ENCODE measurements around the gene IGSF21.

Gene IGSF21

DNA sequence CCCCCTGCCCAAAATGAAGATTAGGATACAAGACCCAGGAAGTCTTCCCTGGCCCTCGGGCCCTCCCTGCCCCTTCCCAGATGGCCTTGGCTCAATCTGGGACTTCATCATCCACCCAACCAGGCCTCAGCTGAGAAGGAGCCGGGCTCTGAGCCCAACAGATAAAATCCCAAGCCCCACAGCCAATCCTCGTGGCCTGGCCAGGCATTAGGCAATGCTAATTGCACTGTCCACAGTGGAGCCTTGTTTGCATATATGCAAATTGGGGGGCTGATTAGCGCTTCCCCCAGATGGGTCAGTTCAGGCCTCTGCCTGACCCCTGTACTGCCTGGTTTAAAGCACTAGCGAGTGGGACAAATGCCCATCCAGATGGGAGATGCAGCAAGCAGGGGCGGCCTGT is 34.9 kb downstream of the IGSF21 start:
- no peak overlapping the region for H3K27ac ChIP-seq
- TF ChIP-seq, protein P1, sequence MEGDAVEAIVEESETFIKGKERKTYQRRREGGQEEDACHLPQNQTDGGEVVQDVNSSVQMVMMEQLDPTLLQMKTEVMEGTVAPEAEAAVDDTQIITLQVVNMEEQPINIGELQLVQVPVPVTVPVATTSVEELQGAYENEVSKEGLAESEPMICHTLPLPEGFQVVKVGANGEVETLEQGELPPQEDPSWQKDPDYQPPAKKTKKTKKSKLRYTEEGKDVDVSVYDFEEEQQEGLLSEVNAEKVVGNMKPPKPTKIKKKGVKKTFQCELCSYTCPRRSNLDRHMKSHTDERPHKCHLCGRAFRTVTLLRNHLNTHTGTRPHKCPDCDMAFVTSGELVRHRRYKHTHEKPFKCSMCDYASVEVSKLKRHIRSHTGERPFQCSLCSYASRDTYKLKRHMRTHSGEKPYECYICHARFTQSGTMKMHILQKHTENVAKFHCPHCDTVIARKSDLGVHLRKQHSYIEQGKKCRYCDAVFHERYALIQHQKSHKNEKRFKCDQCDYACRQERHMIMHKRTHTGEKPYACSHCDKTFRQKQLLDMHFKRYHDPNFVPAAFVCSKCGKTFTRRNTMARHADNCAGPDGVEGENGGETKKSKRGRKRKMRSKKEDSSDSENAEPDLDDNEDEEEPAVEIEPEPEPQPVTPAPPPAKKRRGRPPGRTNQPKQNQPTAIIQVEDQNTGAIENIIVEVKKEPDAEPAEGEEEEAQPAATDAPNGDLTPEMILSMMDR (conservative IDR thresholded peaks at IDR 0.05) = no peak
- TF ChIP-seq ZFX (IDR thresholded peaks at IDR 0.05) = no peak

DNA sequence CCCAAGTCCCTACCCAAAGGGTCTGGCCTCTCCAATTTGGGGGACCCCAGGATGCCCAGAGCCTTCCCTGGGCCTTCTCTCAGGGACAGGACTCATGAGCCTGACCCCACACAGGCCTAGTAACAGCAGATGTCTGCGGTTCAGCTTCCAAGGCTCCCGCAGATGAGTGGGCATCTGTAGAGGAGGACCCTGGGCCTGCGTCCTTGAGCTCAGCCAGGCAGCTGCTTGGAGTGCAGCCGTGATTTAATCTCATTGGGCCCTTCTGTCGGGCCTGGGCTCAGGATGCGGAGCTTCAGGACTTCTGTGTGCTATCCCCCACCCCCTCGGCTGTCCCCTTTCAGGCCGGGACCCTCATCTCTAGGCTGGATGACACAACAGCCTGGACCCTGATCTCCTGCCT is 35.4 kb downstream of the IGSF21 start:
- no peak overlapping the region for H3K27ac ChIP-seq
- TF ChIP-seq, protein P1 (conservative IDR thresholded peaks at IDR 0.05) = no peak
- no peak for TF ChIP-seq ZFX (IDR thresholded peaks at IDR 0.05)

DNA sequence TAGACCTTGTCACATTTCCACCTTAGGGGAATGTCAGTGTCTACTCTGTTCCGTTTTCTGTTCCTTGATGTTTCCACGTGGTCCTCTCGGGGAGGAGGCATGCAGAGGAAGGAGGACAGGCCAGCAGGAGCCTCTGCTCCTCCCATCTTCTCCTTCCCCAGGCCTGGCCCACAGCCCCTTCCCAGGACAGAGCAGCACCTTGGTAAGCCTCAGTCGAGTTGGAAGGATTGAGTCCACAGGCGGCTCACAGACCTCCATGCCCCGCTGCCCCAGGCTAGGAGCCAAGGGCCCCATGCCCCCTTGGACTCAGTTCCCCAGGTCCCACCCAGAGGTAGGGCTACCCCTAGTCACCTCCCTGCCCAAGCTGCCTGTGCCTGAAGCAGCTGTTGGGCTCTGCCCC is 36.5 kb downstream of the IGSF21 start:
- TF ChIP-seq ZFX (IDR thresholded peaks at IDR 0.05) = no peak
- TF ChIP-seq, protein P1 (conservative IDR thresholded peaks at IDR 0.05) = no peak
- no peak overlapping the region for H3K27ac ChIP-seq

DNA sequence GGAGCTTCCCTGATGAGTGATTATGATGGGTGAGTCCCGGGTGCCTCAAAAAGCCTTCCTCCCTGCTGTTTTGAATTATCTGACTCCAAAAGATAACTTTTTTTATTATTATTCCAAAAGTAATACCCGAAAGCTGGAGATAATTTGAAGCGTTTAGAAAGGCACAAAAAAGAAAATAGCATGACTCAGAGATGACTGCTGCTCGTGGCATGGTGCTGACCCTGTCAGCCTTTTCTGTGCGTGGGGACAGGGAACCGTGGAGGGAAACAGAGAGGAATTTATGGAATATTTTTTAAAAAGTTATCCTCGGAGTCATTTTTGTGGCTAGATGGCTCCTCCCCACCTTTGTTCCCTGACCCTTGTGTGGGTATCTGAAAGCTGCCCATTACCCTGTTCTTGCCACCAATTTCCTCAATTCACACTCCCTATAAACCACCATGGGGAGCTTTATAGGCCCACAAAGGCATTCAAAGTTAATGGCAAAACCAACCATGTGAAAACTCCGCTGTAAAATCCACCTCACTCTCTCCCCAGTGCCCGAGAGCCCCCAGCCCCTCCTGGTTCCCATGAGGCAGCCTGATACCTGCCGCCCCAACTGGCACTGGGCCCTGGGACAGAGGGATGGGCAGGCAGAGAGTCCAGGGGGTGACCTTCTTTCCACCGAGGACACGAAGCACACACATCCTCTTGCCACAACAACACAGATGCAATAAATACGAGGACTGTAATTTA is 37.5 kb downstream of the IGSF21 start:
- H3K27ac ChIP-seq = no peak overlapping the region
- TF ChIP-seq, protein P1 (conservative IDR thresholded peaks at IDR 0.05) = no peak
- no peak for TF ChIP-seq ZFX (IDR thresholded peaks at IDR 0.05)

DNA sequence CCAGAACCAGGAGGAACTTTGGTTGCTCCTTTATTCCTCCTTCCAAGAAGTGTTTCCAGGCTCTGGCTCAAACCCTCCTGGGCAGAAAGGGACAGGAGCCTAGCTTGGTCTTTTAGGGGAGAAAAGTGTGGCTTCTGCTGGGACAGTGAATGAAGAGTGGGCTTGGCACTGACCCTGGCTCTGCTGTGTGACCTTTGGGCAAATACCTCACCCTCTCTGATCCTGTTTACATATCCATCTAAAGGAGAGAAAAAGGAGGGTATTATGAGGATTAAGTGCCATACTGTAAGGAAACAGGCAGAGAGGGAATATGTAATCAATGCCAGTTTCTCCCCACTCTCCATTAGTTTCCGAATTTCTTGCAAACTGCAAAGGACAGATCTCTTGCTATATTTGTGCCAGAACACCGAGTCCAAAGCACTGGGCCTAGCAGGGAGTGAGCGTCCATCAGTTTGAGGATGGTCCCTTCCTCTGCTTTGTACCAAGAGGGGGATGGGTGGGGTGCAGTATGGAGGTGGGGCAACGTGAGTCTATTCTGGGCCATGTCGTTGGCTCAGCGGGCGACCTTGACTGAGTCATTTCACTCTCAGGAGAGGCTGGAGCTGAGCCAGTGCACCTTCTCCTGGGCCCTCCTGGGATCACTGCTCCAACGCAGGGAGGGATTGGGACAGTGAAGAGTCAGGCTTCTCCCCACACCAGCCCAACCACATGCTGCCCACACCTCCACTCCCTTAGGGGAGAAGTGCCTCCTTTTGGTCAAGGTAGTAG is 38.4 kb downstream of the IGSF21 start:
- H3K27ac ChIP-seq = no peak overlapping the region
- TF ChIP-seq ZFX (IDR thresholded peaks at IDR 0.05) = no peak
- TF ChIP-seq, protein P1 (conservative IDR thresholded peaks at IDR 0.05) = no peak

DNA sequence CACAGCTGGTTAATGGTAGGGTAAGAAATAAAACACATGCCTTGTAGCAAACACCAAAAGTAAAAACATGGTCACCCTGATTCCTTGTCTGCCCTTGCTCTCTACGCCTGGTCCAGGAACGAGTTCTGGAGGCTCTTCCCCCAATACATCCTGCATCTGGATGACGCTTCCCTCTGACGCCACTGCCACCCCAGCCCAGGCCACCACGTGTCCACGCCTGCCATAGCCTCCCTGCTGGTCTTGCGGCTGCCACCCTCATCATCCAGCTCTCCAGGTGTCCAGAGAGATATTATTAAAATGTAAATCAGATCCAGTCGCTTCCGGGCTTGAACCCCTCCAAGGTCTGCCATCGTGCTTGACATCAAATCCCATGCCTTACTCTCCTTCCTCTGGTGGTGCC is 39.3 kb downstream of the IGSF21 start:
- TF ChIP-seq, protein P1 (conservative IDR thresholded peaks at IDR 0.05) = no peak
- TF ChIP-seq ZFX (IDR thresholded peaks at IDR 0.05) = no peak
- no peak overlapping the region for H3K27ac ChIP-seq

DNA sequence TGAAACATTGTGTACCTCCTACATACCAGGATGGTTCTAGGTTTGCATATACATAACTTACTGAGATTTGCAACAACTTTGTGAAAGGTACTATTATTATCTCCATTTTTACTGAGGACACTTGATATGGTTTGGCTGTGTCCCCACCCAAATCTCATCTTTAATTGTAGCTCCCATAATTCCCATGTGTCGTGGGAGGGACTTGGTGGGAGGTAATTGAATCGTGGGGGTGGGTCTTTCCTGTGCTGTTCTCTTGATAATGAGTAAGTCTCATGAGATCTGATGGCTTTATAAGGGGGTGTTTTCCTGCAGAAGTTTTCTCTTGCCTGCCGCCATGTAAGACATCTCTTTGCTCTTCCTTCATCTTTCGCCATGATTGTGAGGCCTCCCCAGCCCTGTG is 40.1 kb downstream of the IGSF21 start:
- no peak overlapping the region for H3K27ac ChIP-seq
- TF ChIP-seq, protein P1 (conservative IDR thresholded peaks at IDR 0.05) = no peak
- TF ChIP-seq ZFX (IDR thresholded peaks at IDR 0.05) = no peak
